GM23338 (cell line): ENCODE measurements around the gene SLC6A18. TPM values are rescaled to one million over a fixed set of nuclear protein-coding genes. Genes with fewer than 3 reads are reported as not detected.
"Not testable (repeated sequence)": the region's sequence is repeated elsewhere in the genome, so short reads cannot be mapped to it uniquely, and the experiment has no call there.

Source experiments
- ATAC-seq: fragments of 200-7000 bp; cut with Tn5 transposase; 3 replicates; pipeline ENCODE4 v1.9.1; 2020
- DNase-seq: peaks from one replicate; pipeline ENCODE4 v3.0.0-alpha.2; 2015; ENCODE audit warnings: low spot score
- H2AFZ ChIP-seq: fragments of 200-600 bp; sonication (generic); 2 replicates; pipeline ENCODE4 v1.8.0; 2016; ENCODE audit warnings: antibody characterized with exemption, mild to moderate bottlenecking, moderate library complexity
- H3F3A ChIP-seq: fragments of 200-600 bp; sonication (generic); replicated peaks from 2 replicates; pipeline ENCODE4 v1.8.0; 2017; ENCODE audit warnings: antibody characterized with exemption, mixed run types, low read depth
- H3K27ac ChIP-seq: fragments of 200-600 bp; sonication (generic); 2 replicates; pipeline ENCODE4 v1.6.1; 2016; ENCODE audit warnings: low read depth
- H3K27me3 ChIP-seq: fragments of 200-600 bp; sonication (generic); 2 replicates; pipeline ENCODE4 v1.8.0; 2016; ENCODE audit warnings: mild to moderate bottlenecking, mixed run types, moderate library complexity; ENCODE audit not compliant: insufficient read depth
- H3K36me3 ChIP-seq: fragments of 200-600 bp; sonication (generic); 2 replicates; pipeline ENCODE4 v1.8.0; 2016; ENCODE audit warnings: mild to moderate bottlenecking; ENCODE audit not compliant: insufficient read depth
- H3K4me1 ChIP-seq: fragments of 200-600 bp; sonication (generic); 2 replicates; pipeline ENCODE4 v1.8.0; 2016; ENCODE audit warnings: mild to moderate bottlenecking, moderate library complexity; ENCODE audit not compliant: insufficient read depth
- H3K4me2 ChIP-seq: fragments of 200-600 bp; sonication (generic); 2 replicates; pipeline ENCODE4 v1.7.1; 2017; ENCODE audit warnings: mixed run types
- H3K4me3 ChIP-seq: fragments of 200-600 bp; sonication (generic); 2 replicates; pipeline ENCODE4 v1.6.1; 2016; ENCODE audit warnings: mixed run types
- H3K79me2 ChIP-seq: fragments of 200-600 bp; sonication (generic); replicated peaks from 2 replicates; pipeline ENCODE4 v1.8.0; 2017; ENCODE audit warnings: mild to moderate bottlenecking; ENCODE audit not compliant: insufficient read depth
- H3K9me2 ChIP-seq: fragments of 200-600 bp; sonication (generic); 2 replicates; pipeline ENCODE4 v1.8.0; 2017; ENCODE audit not compliant: insufficient read depth
- H4K20me1 ChIP-seq: fragments of 200-600 bp; sonication (generic); replicated peaks from 2 replicates; pipeline ENCODE4 v1.8.0; 2017; ENCODE audit warnings: mild to moderate bottlenecking; ENCODE audit not compliant: insufficient read depth
- H3K27ac Mint-ChIP-seq: 2 replicates; pipeline ENCODE4 v1.8.0; 2020; ENCODE audit warnings: inconsistent platforms, mild to moderate bottlenecking, moderate library complexity, mixed read lengths
- H3K27me3 Mint-ChIP-seq: 3 replicates; pipeline ENCODE4 v1.8.0; 2022; ENCODE audit warnings: low read depth, mild to moderate bottlenecking, moderate library complexity, mixed read lengths, inconsistent platforms; ENCODE audit not compliant: insufficient read depth, poor library complexity
- H3K36me3 Mint-ChIP-seq: 3 replicates; pipeline ENCODE4 v1.8.0; 2021; ENCODE audit warnings: low read depth, mild to moderate bottlenecking, inconsistent platforms, moderate library complexity, mixed read lengths
- H3K4me1 Mint-ChIP-seq: 3 replicates; pipeline ENCODE4 v1.8.0; 2020; ENCODE audit warnings: mild to moderate bottlenecking, inconsistent platforms, mixed read lengths
- H3K4me3 Mint-ChIP-seq: 3 replicates; pipeline ENCODE4 v1.8.0; 2021; ENCODE audit warnings: moderate library complexity, mild to moderate bottlenecking, inconsistent platforms, mixed read lengths
- H3K9me3 Mint-ChIP-seq: 3 replicates; pipeline ENCODE4 v1.8.0; 2020; ENCODE audit warnings: moderate library complexity, mild to moderate bottlenecking, inconsistent platforms, mixed read lengths
- CREB1 ChIP-seq: fragments of 250-450 bp; sonication (Bioruptor Pico); IDR thresholded peaks from 2 replicates; pipeline ENCODE4 v1.5.0; 2020; ENCODE audit warnings: low read depth, mild to moderate bottlenecking, moderate library complexity
- CTCF ChIP-seq, 2 experiments: fragments of 200-600 bp in 1 of 2; sonication (generic) in 1 of 2; conservative IDR thresholded peaks; 2 replicates each; pipeline versions ENCODE4 v1.5.1 to v1.6.1; 2016 to 2017; ENCODE audit warnings: antibody characterized with exemption in 2 of 2, low read depth in 2 of 2, mild to moderate bottlenecking in 2 of 2, moderate library complexity in 1 of 2
- ETS1 ChIP-seq: IDR thresholded peaks from 2 replicates; pipeline ENCODE4 v1.6.1; 2016; ENCODE audit warnings: antibody characterized with exemption
- EZH2 ChIP-seq: fragments of 200-600 bp; sonication (generic); IDR thresholded peaks from one replicate; pipeline ENCODE4 v1.8.0; 2017; ENCODE audit warnings: antibody characterized with exemption, mild to moderate bottlenecking, low read depth; ENCODE audit not compliant: unreplicated experiment
- EZH2phosphoT487 ChIP-seq: fragments of 200-600 bp; sonication (generic); IDR thresholded peaks from one replicate; pipeline ENCODE4 v1.8.1; 2018; ENCODE audit warnings: antibody characterized with exemption; ENCODE audit not compliant: unreplicated experiment
- JUNB ChIP-seq: IDR thresholded peaks from one replicate; pipeline ENCODE4 v1.6.1; 2016; ENCODE audit warnings: antibody characterized with exemption; ENCODE audit not compliant: unreplicated experiment
- NANOG ChIP-seq: IDR thresholded peaks from 2 replicates; pipeline ENCODE4 v1.6.1; 2016; ENCODE audit warnings: antibody characterized with exemption, borderline replicate concordance
- POLR2AphosphoS5 ChIP-seq: IDR thresholded peaks from 2 replicates; pipeline ENCODE4 v1.6.1; 2016; ENCODE audit warnings: antibody characterized with exemption, low read depth
- REST ChIP-seq: IDR thresholded peaks from one replicate; pipeline ENCODE4 v1.6.1; 2018; ENCODE audit warnings: antibody characterized with exemption; ENCODE audit not compliant: unreplicated experiment
- ZNF114 ChIP-seq: fragments of 250-450 bp; sonication (Bioruptor Pico); IDR thresholded peaks from 2 replicates; pipeline ENCODE4 v1.5.0; 2020; ENCODE audit warnings: mild to moderate bottlenecking, moderate library complexity
- polyA plus RNA-seq: library from polyadenylated mRNA; unstranded; fragments of >200 nt; fragmentation: Nextera tagmentation; extraction: Ambion mirVana; gene quantifications from 2 replicates; pipeline ENCODE4 v1.2.1, GENCODE V29; 2016
- total RNA-seq: library from RNA; depleted of rRNA; stranded (reverse); fragments of >200 nt; shearing (Covaris generic); gene quantifications from 2 replicates; pipeline ENCODE4 v1.2.3, GENCODE V29; 2014

SLC6A18 gene
- total and polyA plus RNA-seq, 2 experiments from 2014 or later, result not detected

- Histone ChIP-seq H3F3A (no peaks in the 10 kb centered on the region), H2AFZ (no peak overlapping the region), H3K4me1 (no peaks in the 10 kb centered on the region), H3K36me3 (no peaks in the 10 kb centered on the region), H3K4me2 (no peak overlapping the region), H3K27me3 (no peaks in the 10 kb centered on the region), H3K4me3 (no peak overlapping the region), H3K27ac (no peak overlapping the region), H3K79me2 (no peaks in the 10 kb centered on the region), H4K20me1 (no peaks in the 10 kb centered on the region), H3K9me2 (no peaks in the 10 kb centered on the region)
- no peak overlapping the region for H3K4me3 Mint-ChIP-seq
- peaks cover 13% of the 10 kb centered on the region for H3K27me3 Mint-ChIP-seq
- H3K36me3 Mint-ChIP-seq, result no peaks in the 10 kb centered on the region
- ATAC-seq (no peak), DNase-seq (no peak)
- H3K4me1 Mint-ChIP-seq, result peaks cover 20% of the 10 kb centered on the region
- no peak overlapping the region for H3K27ac Mint-ChIP-seq
- H3K9me3 Mint-ChIP-seq, result no peaks in the 10 kb centered on the region
- TF ChIP-seq JUNB (no peak), NANOG (no peak), ZNF114 (CRISPR knock-in tag) (no peak), EZH2phosphoT487 (no peak), POLR2AphosphoS5 (no peak), CREB1 (CRISPR knock-in tag) (no peak), ETS1 (no peak), REST (no peak), CTCF (conservative IDR thresholded peaks at IDR 0.05; ENCODE audit: low read depth in 2 of 2) (no peak), EZH2 (no peak)
Measured at GRCh38 chr5:1227667-1228066, 2.5 kb downstream of the SLC6A18 start.

GRCh38 chr5:1228120-1228519 is 2.9 kb downstream of the SLC6A18 start:
- Mint-ChIP-seq H3K27me3 (peaks cover 13% of the 10 kb centered on the region), H3K4me1 (peaks cover 20% of the 10 kb centered on the region), H3K36me3 (no peaks in the 10 kb centered on the region), H3K4me3 (no peak overlapping the region), H3K9me3 (no peaks in the 10 kb centered on the region), H3K27ac (no peak overlapping the region)
- no peak overlapping the region for H3K4me2 ChIP-seq
- DNase-seq (no peak), ATAC-seq (no peak)
- no peaks in the 10 kb centered on the region for H4K20me1 ChIP-seq
- H3K4me1 ChIP-seq, result no peaks in the 10 kb centered on the region
- no peak overlapping the region for H3K4me3 ChIP-seq
- no peaks in the 10 kb centered on the region for H3K36me3 ChIP-seq
- H3K79me2 ChIP-seq, result no peaks in the 10 kb centered on the region
- TF ChIP-seq EZH2 (no peak), ZNF114 (CRISPR knock-in tag) (no peak)
- H3F3A ChIP-seq, result no peaks in the 10 kb centered on the region
- H3K27me3 ChIP-seq, result no peaks in the 10 kb centered on the region
- no peaks in the 10 kb centered on the region for H3K9me2 ChIP-seq
- H2AFZ ChIP-seq, result no peak overlapping the region
- no peak overlapping the region for H3K27ac ChIP-seq

- Mint-ChIP-seq H3K27me3 (peaks cover 13% of the 10 kb centered on the region), H3K4me1 (peaks cover 20% of the 10 kb centered on the region)
- not testable (repeated sequence) for H3K4me3 ChIP-seq, H3K27ac ChIP-seq, H3F3A ChIP-seq, H3K36me3 Mint-ChIP-seq, H3K4me2 ChIP-seq, H3K27ac Mint-ChIP-seq, H3K27me3 ChIP-seq, DNase-seq, H3K4me1 ChIP-seq, H4K20me1 ChIP-seq, H3K36me3 ChIP-seq, ATAC-seq, H3K9me2 ChIP-seq, H3K9me3 Mint-ChIP-seq, H3K79me2 ChIP-seq, H3K4me3 Mint-ChIP-seq, H2AFZ ChIP-seq
Measured at GRCh38 chr5:1229023-1229422, 3.8 kb downstream of the SLC6A18 start.
